Uterus (tissue), 2 donors: ENCODE measurements around the gene PYGO2.

ENCODE experiments used
- CTCF ChIP-seq, 4 experiments: fragments of 200-600 bp in 2 of 4; fragments of 450-650 bp in 2 of 4; sonication (generic) in 2 of 4; IDR thresholded peaks; one replicate each; pipeline ENCODE4 v1.5.1; 2016 to 2019; ENCODE audit warnings: antibody characterized with exemption in 4 of 4, mild to moderate bottlenecking in 2 of 4, moderate library complexity in 1 of 4
- POLR2A ChIP-seq, 2 donors: fragments of 450-650 bp; IDR thresholded peaks; one replicate each; pipeline ENCODE4 v1.6.1; 2016; ENCODE audit warnings: antibody characterized with exemption in 2 of 2, mild to moderate bottlenecking in 1 of 2, moderate library complexity in 1 of 2

- TF ChIP-seq POLR2A (IDR thresholded peaks at IDR 0.05), result no peak
- no peak for TF ChIP-seq CTCF (IDR thresholded peaks at IDR 0.05)
These were observed 48.3 kb downstream of the PYGO2 start for GRCh38 chr1:154913273-154913672.
